BLaER1 treated with 17β-estradiol and CSF1 and Interleukin-3, amounts not matched to agents 10 nM and 100 nM (cell line): Measurements from ENCODE around the gene RABEPK.

Experiments used
- H3K27ac ChIP-seq, 11 experiments: shearing (Covaris generic); formaldehyde crosslinking; 2 replicates each; pipeline ENCODE4 v1.8.1; 2022
- H3K27me3 ChIP-seq, 11 experiments: shearing (Covaris generic); formaldehyde crosslinking; 2 replicates each; pipeline ENCODE4 v1.8.1; 2022
- H3K36me3 ChIP-seq, 11 experiments: shearing (Covaris generic); formaldehyde crosslinking; 2 replicates each; pipeline ENCODE4 v1.8.1; 2022
- H3K4me1 ChIP-seq, 10 experiments: shearing (Covaris generic); formaldehyde crosslinking; 2 replicates each; pipeline ENCODE4 v1.8.1; 2022
- H3K4me2 ChIP-seq, 11 experiments: shearing (Covaris generic); formaldehyde crosslinking; 2 replicates each; pipeline ENCODE4 v1.8.1; 2022
- H3K4me3 ChIP-seq, 10 experiments: shearing (Covaris generic); formaldehyde crosslinking; 2 replicates each; pipeline ENCODE4 v1.8.1; 2022
- H3K9ac ChIP-seq, 11 experiments: shearing (Covaris generic); formaldehyde crosslinking; 2 replicates each; pipeline ENCODE4 v1.8.1; 2022
- H3K9me3 ChIP-seq, 11 experiments: shearing (Covaris generic); formaldehyde crosslinking; replicated peaks in 1 of 11; 2 replicates each; pipeline ENCODE4 v1.8.1; 2022
- H4K20me1 ChIP-seq, 11 experiments: shearing (Covaris generic); formaldehyde crosslinking; 2 replicates each; pipeline ENCODE4 v1.8.1; 2022
- Cebpa-rat ChIP-seq, 11 experiments: shearing (Covaris generic); IDR thresholded peaks; 2 replicates each; pipeline ENCODE4 v1.8.1; 2022

RABEPK gene

GRCh38 chr9:125268394-125269013 lies 68.2 kb downstream of the RABEPK start:
- peaks cover 44 to 98% (median 82%) of the 10 kb centered on the region in 11 experiments; a peak in 19 of 22 replicates for H4K20me1 ChIP-seq
- TF ChIP-seq Cebpa-rat (IDR thresholded peaks at IDR 0.05): no peak
- H3K27ac ChIP-seq: peak overlapping the region in 3 of 11 experiments; percentile 13 to 46 (median 15); a peak in 3 of 22 replicates
- no peak overlapping the region; a peak in 1 of 20 replicates for H3K4me3 ChIP-seq
- peaks cover 36 to 88% (median 61%) of the 10 kb centered on the region in 11 experiments for H3K36me3 ChIP-seq
- peak overlapping the region; percentile 2 to 75 (median 58); a peak in 20 of 22 replicates for H3K4me2 ChIP-seq
- H3K9me3 ChIP-seq: no peaks in the 10 kb centered on the region
- H3K9ac ChIP-seq: peak overlapping the region in 6 of 11 experiments; percentile 39 to 61 (median 54); a peak in 10 of 22 replicates
- no peaks in the 10 kb centered on the region for H3K27me3 ChIP-seq
- peaks cover 34 to 59% (median 40%) of the 10 kb centered on the region in 10 experiments for H3K4me1 ChIP-seq

GRCh38 chr9:125269014-125269397 lies 68.7 kb downstream of the RABEPK start:
- Histone ChIP-seq H3K27me3 (no peaks in the 10 kb centered on the region), H3K4me2 (peak overlapping the region in 5 of 11 experiments; percentile 58 to 75 (median 60); a peak in 6 of 22 replicates), H4K20me1 (peaks cover 43 to 98% (median 82%) of the 10 kb centered on the region in 11 experiments; a peak in 20 of 22 replicates), H3K4me1 (peaks cover 29 to 59% (median 35%) of the 10 kb centered on the region in 10 experiments), H3K9me3 (no peaks in the 10 kb centered on the region), H3K27ac (no peak overlapping the region), H3K9ac (peak overlapping the region in 2 of 11 experiments; percentile 39 to 43; a peak in 3 of 22 replicates), H3K36me3 (peaks cover 36 to 89% (median 63%) of the 10 kb centered on the region in 11 experiments), H3K4me3 (no peak overlapping the region)
- no peak for TF ChIP-seq Cebpa-rat (IDR thresholded peaks at IDR 0.05)

DNA sequence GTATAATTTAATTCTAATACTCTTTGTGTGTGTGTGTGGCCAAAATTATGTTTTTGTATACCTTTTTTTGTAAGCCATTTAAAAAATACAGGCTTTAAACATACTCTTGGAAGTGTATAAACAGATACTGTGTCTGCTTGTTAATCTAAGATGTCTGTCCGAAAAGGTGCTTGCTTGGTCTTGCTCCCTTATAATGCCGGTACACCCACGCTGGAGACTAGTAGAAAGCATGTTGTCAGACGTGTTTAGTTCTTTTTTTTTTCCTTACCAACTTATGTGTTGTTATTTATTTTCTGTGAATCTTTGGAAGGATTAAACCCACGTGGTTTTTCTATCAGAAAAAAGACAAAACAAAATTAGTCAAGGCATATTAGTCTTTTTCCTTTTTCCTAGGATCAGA lies 70.7 kb downstream of the RABEPK start:
- Histone ChIP-seq H3K9ac (peak overlapping the region in 1 of 11 experiments; percentile 5; a peak in 1 of 22 replicates), H4K20me1 (peaks cover 60 to 100% (median 91%) of the 10 kb centered on the region in 11 experiments; a peak in 21 of 22 replicates), H3K4me3 (no peak overlapping the region), H3K4me2 (peak overlapping the region in 1 of 11 experiments; percentile 82; a peak in 1 of 22 replicates), H3K9me3 (no peaks in the 10 kb centered on the region), H3K36me3 (peaks cover 41 to 90% (median 63%) of the 10 kb centered on the region in 11 experiments), H3K27ac (no peak overlapping the region), H3K4me1 (peaks cover 14 to 47% (median 21%) of the 10 kb centered on the region in 10 experiments), H3K27me3 (no peaks in the 10 kb centered on the region)
- no peak for TF ChIP-seq Cebpa-rat (IDR thresholded peaks at IDR 0.05)

DNA sequence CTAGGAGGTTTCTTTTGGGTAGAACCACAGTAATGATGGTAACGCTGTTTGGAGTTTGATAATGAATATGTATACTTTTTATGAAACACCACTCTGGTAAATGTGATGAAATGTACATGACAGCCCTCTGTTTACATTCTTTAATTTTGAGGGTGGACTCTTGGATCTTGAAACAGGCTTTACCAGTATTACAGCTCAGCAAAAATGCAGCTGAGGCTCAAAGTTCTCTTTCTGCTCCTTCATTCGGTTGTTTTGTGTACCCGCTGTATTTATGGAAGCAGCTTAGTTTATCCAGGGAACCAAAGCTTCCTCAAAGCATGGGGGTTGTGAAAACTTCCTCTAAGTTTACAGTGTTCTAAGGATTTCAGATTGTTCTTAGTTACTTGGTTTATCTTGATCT lies 72.4 kb downstream of the RABEPK start:
- peak overlapping the region in 3 of 11 experiments; percentile 1 to 50 (median 33); a peak in 3 of 22 replicates for H3K27ac ChIP-seq
- peak overlapping the region in 6 of 11 experiments; percentile 6 to 87 (median 44); a peak in 10 of 22 replicates for H3K4me2 ChIP-seq
- no peaks in the 10 kb centered on the region for H3K9me3 ChIP-seq
- H4K20me1 ChIP-seq: peaks cover 68 to 100% (median 95%) of the 10 kb centered on the region in 11 experiments
- H3K4me3 ChIP-seq: peak overlapping the region in 1 of 10 experiments; percentile 3; a peak in 1 of 20 replicates
- peaks cover 10 to 56% (median 19%) of the 10 kb centered on the region in 10 experiments for H3K4me1 ChIP-seq
- peak overlapping the region in 2 of 11 experiments; percentile 12 to 20; a peak in 1 of 22 replicates for H3K9ac ChIP-seq
- H3K27me3 ChIP-seq: no peaks in the 10 kb centered on the region
- TF ChIP-seq Cebpa-rat (IDR thresholded peaks at IDR 0.05): no peak
- H3K36me3 ChIP-seq: peaks cover 42 to 88% (median 61%) of the 10 kb centered on the region in 11 experiments

DNA sequence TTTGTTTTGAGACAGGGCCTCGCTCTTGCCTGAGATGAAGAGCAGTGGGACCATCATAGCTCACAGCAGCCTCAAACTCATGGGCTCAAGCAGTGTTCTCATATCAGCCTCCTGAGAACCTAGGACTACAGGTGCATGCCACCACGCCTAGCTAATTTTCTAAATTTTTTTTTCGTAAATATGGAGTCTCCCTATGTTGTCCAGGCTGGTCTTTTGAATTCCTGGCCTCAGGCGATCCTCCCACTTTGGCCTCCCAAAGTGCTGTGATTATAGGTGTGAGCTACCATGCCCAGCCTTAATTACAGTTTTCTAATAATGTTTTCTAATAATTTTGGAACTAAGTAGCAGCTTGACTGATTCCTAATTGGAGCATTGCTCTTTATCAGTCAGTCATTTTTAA lies 76.4 kb downstream of the RABEPK start:
- H3K9me3 ChIP-seq: no peaks in the 10 kb centered on the region
- no peak for TF ChIP-seq Cebpa-rat (IDR thresholded peaks at IDR 0.05)
- H3K9ac ChIP-seq: no peak overlapping the region
- H3K27me3 ChIP-seq: no peaks in the 10 kb centered on the region
- H4K20me1 ChIP-seq: peaks cover 64 to 100% (median 94%) of the 10 kb centered on the region in 11 experiments
- H3K36me3 ChIP-seq: peaks cover 54 to 84% (median 64%) of the 10 kb centered on the region in 11 experiments
- H3K27ac ChIP-seq: no peak overlapping the region
- H3K4me3 ChIP-seq: no peak overlapping the region
- H3K4me2 ChIP-seq: no peak overlapping the region
- H3K4me1 ChIP-seq: peaks cover 0 to 35% (median 9%) of the 10 kb centered on the region in 10 experiments; a peak in 10 of 20 replicates

- H3K9me3 ChIP-seq: no peaks in the 10 kb centered on the region
- no peak overlapping the region for H3K4me2 ChIP-seq
- H3K27me3 ChIP-seq: no peaks in the 10 kb centered on the region
- no peak overlapping the region for H3K4me3 ChIP-seq
- TF ChIP-seq Cebpa-rat (IDR thresholded peaks at IDR 0.05): no peak
- peaks cover 0 to 29% (median 5%) of the 10 kb centered on the region in 10 experiments; a peak in 10 of 20 replicates for H3K4me1 ChIP-seq
- H3K27ac ChIP-seq: no peak overlapping the region
- H3K9ac ChIP-seq: no peak overlapping the region
- H3K36me3 ChIP-seq: peaks cover 51 to 77% (median 62%) of the 10 kb centered on the region in 11 experiments
- peaks cover 64 to 100% (median 95%) of the 10 kb centered on the region in 11 experiments for H4K20me1 ChIP-seq
Measured at GRCh38 chr9:125277411-125277810, 77.1 kb downstream of the RABEPK start.

GRCh38 chr9:125280945-125281344 lies 80.6 kb downstream of the RABEPK start:
- no peak overlapping the region for H3K9ac ChIP-seq
- H3K4me3 ChIP-seq: no peak overlapping the region
- no peak for TF ChIP-seq Cebpa-rat (IDR thresholded peaks at IDR 0.05)
- H3K36me3 ChIP-seq: peaks cover 50 to 78% (median 63%) of the 10 kb centered on the region in 11 experiments
- no peak overlapping the region for H3K4me2 ChIP-seq
- no peaks in the 10 kb centered on the region for H3K27me3 ChIP-seq
- H3K4me1 ChIP-seq: peaks cover 0 to 11% (median 0%) of the 10 kb centered on the region in 10 experiments; a peak in 2 of 20 replicates
- no peak overlapping the region for H3K27ac ChIP-seq
- H4K20me1 ChIP-seq: peaks cover 61 to 100% (median 97%) of the 10 kb centered on the region in 11 experiments
- H3K9me3 ChIP-seq: no peaks in the 10 kb centered on the region
